GM06990 (cell line): Measurements from ENCODE around the gene SPINK7.

Experiments used
- DNase-seq: peaks from one replicate; pipeline ENCODE4 v3.0.0-alpha.2; 2011; ENCODE audit not compliant: insufficient read length; ENCODE audit errors: extremely low read depth
- H3K27me3 ChIP-seq: replicated peaks from 2 replicates; pipeline ENCODE4 v1.6.0; 2011; ENCODE audit warnings: low read length; ENCODE audit not compliant: control insufficient read depth, insufficient read depth
- H3K36me3 ChIP-seq: 2 replicates; pipeline ENCODE4 v1.5.1; 2011; ENCODE audit warnings: low read length; ENCODE audit not compliant: control insufficient read depth, insufficient read depth
- H3K4me3 ChIP-seq: replicated peaks from 2 replicates; pipeline ENCODE4 v1.5.1; 2011; ENCODE audit warnings: low read depth, mild to moderate bottlenecking, control low read depth, low read length
- TF ChIP-seq, protein P1 (sequence below): IDR thresholded peaks from 2 replicates; pipeline ENCODE4 v1.5.1; 2011; ENCODE audit warnings: low read length, control low read depth, mild to moderate bottlenecking, inconsistent platforms; ENCODE audit not compliant: insufficient read depth, poor library complexity, severe bottlenecking

SPINK7 gene

DNA sequence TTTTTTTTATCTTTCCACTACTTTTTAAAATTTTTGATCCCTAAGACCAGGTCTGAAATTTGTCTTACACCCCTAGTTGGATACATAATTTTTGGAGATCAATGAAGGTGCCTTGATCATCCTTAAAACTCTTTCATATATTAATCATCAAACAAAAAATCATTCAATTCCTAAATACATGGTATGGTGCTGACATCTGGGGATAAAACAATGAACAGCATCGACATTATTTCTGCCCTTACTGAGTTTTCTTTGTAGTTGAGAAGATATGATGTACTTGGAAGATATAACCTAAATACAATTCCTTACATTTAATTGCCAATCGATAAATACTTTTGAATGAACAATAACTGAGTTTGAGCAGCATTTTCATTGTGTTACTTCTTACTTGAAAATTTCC is 41.4 kb downstream of the SPINK7 start:
- Histone ChIP-seq H3K4me3 (no peak overlapping the region), H3K36me3 (no peaks in the 10 kb centered on the region), H3K27me3 (no peaks in the 10 kb centered on the region)
- DNase-seq, result no peak
- TF ChIP-seq, protein P1, sequence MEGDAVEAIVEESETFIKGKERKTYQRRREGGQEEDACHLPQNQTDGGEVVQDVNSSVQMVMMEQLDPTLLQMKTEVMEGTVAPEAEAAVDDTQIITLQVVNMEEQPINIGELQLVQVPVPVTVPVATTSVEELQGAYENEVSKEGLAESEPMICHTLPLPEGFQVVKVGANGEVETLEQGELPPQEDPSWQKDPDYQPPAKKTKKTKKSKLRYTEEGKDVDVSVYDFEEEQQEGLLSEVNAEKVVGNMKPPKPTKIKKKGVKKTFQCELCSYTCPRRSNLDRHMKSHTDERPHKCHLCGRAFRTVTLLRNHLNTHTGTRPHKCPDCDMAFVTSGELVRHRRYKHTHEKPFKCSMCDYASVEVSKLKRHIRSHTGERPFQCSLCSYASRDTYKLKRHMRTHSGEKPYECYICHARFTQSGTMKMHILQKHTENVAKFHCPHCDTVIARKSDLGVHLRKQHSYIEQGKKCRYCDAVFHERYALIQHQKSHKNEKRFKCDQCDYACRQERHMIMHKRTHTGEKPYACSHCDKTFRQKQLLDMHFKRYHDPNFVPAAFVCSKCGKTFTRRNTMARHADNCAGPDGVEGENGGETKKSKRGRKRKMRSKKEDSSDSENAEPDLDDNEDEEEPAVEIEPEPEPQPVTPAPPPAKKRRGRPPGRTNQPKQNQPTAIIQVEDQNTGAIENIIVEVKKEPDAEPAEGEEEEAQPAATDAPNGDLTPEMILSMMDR, result no peak

DNA sequence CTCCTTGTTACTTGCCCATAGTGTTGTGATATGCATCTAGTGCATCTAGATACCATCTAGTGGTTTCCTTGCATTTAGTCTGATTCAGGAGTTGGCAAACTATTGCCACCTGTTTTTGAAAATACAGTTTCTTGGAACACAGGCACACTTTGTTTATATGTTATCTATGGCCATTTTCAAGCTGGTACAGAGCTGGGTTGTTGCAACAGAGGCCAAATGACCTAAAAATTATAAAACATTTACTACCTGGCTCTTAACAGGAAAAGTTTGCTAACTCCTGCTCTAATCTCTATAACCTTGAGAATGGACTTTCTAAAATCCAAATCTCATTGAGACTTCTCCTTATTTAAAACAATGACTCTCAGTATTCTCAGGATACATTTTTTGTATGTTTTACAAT is 52.1 kb downstream of the SPINK7 start:
- no peak for DNase-seq
- TF ChIP-seq, protein P1, result no peak
- no peaks in the 10 kb centered on the region for H3K27me3 ChIP-seq
- H3K36me3 ChIP-seq, result no peaks in the 10 kb centered on the region
- no peak overlapping the region for H3K4me3 ChIP-seq
